Testis (tissue), 2 donors: ENCODE results near the gene PVALEF.

Source experiments
- POLR2A ChIP-seq: fragments of 450-650 bp; IDR thresholded peaks from one replicate; pipeline ENCODE4 v1.6.1; 2017; ENCODE audit warnings: antibody characterized with exemption, mild to moderate bottlenecking, moderate library complexity
- TF ChIP-seq, protein P1 (sequence below), 3 experiments: fragments of 450-650 bp in 2 of 3; fragments of 200-600 bp in 1 of 3; sonication (generic) in 1 of 3; IDR thresholded peaks; one replicate each; pipeline ENCODE4 v1.5.1; 2016 to 2019; ENCODE audit warnings: antibody characterized with exemption in 3 of 3, mild to moderate bottlenecking in 2 of 3, moderate library complexity in 1 of 3

DNA sequence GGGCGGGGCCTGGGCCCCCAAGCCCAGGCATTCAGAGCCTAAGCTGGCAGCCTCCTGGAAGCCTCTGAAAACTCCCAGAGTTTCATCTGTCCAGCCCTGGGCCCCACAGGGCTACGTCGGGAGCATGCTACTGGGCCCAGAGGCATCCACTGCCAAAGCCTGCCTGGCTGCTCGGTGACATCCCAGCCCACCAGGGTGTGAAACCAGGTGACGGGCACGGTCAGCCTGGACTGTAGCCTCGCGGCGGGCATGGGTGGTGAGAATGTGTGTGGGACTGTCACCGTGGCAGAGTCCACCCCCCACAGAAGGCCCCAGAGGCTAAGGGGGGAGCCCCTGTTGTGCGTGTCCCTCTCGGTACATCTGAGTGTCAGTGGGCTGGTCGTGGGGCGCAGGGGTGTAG is 26.3 kb downstream of the PVALEF start:
- TF ChIP-seq, protein P1, sequence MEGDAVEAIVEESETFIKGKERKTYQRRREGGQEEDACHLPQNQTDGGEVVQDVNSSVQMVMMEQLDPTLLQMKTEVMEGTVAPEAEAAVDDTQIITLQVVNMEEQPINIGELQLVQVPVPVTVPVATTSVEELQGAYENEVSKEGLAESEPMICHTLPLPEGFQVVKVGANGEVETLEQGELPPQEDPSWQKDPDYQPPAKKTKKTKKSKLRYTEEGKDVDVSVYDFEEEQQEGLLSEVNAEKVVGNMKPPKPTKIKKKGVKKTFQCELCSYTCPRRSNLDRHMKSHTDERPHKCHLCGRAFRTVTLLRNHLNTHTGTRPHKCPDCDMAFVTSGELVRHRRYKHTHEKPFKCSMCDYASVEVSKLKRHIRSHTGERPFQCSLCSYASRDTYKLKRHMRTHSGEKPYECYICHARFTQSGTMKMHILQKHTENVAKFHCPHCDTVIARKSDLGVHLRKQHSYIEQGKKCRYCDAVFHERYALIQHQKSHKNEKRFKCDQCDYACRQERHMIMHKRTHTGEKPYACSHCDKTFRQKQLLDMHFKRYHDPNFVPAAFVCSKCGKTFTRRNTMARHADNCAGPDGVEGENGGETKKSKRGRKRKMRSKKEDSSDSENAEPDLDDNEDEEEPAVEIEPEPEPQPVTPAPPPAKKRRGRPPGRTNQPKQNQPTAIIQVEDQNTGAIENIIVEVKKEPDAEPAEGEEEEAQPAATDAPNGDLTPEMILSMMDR (IDR thresholded peaks at IDR 0.05), result no peak
- no peak for TF ChIP-seq POLR2A
